Keratinocyte (primary cell): ENCODE data around the gene THBD.

Experiments
- CTCF ChIP-seq, 3 experiments: IDR thresholded peaks in 1 of 3; conservative IDR thresholded peaks in 1 of 3; optimal IDR thresholded peaks in 1 of 3; 2 replicates in 2 of 3; 3 replicates in 1 of 3; pipeline versions ENCODE3 to v1.5.1; 2011; ENCODE audit warnings: low read length in 3 of 3, mild to moderate bottlenecking in 3 of 3, moderate library complexity in 2 of 3, control low read depth in 1 of 3, inconsistent platforms in 1 of 3; ENCODE audit not compliant: insufficient read depth in 2 of 3; ENCODE audit errors: extremely low read depth in 1 of 3
- EZH2 ChIP-seq: IDR thresholded peaks from one replicate; pipeline ENCODE4 v1.6.1; 2012; ENCODE audit warnings: inconsistent platforms, mild to moderate bottlenecking, low read length, moderate library complexity

- TF ChIP-seq CTCF (optimal IDR thresholded peaks at IDR 0.05 in 1 of 3, IDR thresholded peaks at IDR 0.05 in 1 of 3, conservative IDR thresholded peaks at IDR 0.05 in 1 of 3; ENCODE audit: extremely low read depth in 1 of 3, insufficient read depth in 2 of 3, low read length in 3 of 3): no peak
- no peak for TF ChIP-seq EZH2
Measured at GRCh38 chr20:23018941-23019340, 30.5 kb downstream of the THBD start.
